Activated T-cell treated with anti-CD3 and anti-CD28 coated beads, Interleukin-2, amount 50 U/mL, for 72 hours (primary cell): ENCODE results near the gene RETREG2. TPM values are rescaled to one million over a fixed set of nuclear protein-coding genes. Genes with fewer than 3 reads are reported as not detected.

Experiments used
- ATAC-seq, 2 donors: fragments of 150-1000 bp; cut with Tn5 transposase; replicated peaks in 1 of 2; 2 replicates each; pipeline ENCODE4 v1.10.0; 2021; ENCODE audit warnings: moderate library complexity in 2 of 2, mild to moderate bottlenecking in 1 of 2
- DNase-seq, 2 donors: peaks; one replicate each; pipeline ENCODE4 v3.0.0; 2021 to 2022; ENCODE audit warnings: mixed read lengths in 1 of 2
- H3K27ac Mint-ChIP-seq: one replicate; pipeline ENCODE4 v1.8.0; 2022; ENCODE audit warnings: mild to moderate bottlenecking, moderate library complexity, mixed read lengths
- H3K27me3 Mint-ChIP-seq: one replicate; pipeline ENCODE4 v1.8.0; 2022; ENCODE audit warnings: low read depth, mixed read lengths
- H3K36me3 Mint-ChIP-seq, 2 donors: one replicate each; pipeline ENCODE4 v1.8.0; 2022; ENCODE audit warnings: mixed read lengths in 2 of 2, mild to moderate bottlenecking in 1 of 2; ENCODE audit not compliant: insufficient read depth in 2 of 2
- H3K4me1 Mint-ChIP-seq: one replicate; pipeline ENCODE4 v1.8.0; 2022; ENCODE audit warnings: low read depth, mixed read lengths
- H3K4me3 Mint-ChIP-seq, 2 donors: one replicate each; pipeline ENCODE4 v1.8.0; 2022; ENCODE audit warnings: mild to moderate bottlenecking in 2 of 2, mixed read lengths in 2 of 2, moderate library complexity in 2 of 2
- H3K9me3 Mint-ChIP-seq, 2 donors: one replicate each; pipeline ENCODE4 v1.8.0; 2022; ENCODE audit warnings: mixed read lengths in 2 of 2
- total RNA-seq, 2 donors: library from RNA; stranded (reverse); gene quantifications; one replicate each; pipeline ENCODE4 v1.2.3, GENCODE V29; 2022

RETREG2 gene
- total RNA-seq, 2 donors from 2014 or later = 53.7 to 66.8 TPM

- ATAC-seq (no peak), DNase-seq (no peak)
- H3K27ac Mint-ChIP-seq = no peak overlapping the region
- peaks cover 46% of the 10 kb centered on the region for H3K4me1 Mint-ChIP-seq
- H3K9me3 Mint-ChIP-seq = no peaks in the 10 kb centered on the region
- no peaks in the 10 kb centered on the region for H3K27me3 Mint-ChIP-seq
- peaks cover 6 to 10% of the 10 kb centered on the region in 2 donors for H3K36me3 Mint-ChIP-seq
- H3K4me3 Mint-ChIP-seq = no peak overlapping the region
These were observed 4.9 kb upstream of the RETREG2 start for GRCh38 chr2:219173176-219173575.

DNA sequence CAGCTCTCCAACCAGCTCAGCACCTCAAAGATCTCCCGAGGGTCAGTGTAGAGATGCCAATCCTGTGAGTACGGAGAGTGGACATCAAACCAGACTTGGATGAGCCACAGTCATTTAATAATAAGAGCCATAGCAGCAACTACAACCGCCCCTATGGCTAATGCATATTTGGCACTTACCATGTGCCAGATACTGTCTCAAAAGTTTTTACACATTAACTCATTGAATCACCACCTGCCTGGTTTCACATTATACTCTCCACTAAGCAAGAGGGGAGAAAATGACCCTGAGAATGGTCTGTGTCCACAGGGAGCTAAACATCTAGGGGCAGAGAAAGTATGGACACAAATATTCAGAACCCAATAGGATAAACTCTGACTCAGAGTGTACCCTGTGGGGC lies 3.9 kb upstream of the RETREG2 start:
- Mint-ChIP-seq H3K4me1 (peaks cover 51% of the 10 kb centered on the region), H3K27me3 (no peaks in the 10 kb centered on the region), H3K36me3 (peaks cover 10% of the 10 kb centered on the region in 2 donors), H3K27ac (peak overlapping the region; percentile 21), H3K4me3 (peak overlapping the region in 1 of 2 donors; percentile 47), H3K9me3 (no peaks in the 10 kb centered on the region)
- DNase-seq (no peak), ATAC-seq (no peak)

DNA sequence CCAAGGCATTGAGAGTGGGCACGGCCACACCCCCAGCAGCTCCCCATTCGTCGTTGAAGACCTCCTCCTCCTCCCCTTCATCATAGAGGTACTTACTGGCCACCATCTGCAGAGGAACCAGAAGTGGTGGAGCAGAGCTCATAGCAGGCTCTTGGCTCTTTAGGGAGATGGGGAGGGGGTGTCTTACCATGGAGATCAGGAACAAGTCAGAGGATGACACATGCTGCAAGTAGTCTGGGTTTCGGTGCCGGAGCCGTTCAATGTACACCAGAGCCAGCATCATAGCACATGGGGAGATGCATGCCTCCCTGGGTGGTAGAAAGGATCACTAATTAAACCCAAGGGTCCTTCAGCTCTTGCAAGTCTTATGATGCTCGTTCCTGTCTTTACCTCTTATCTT lies 3.3 kb upstream of the RETREG2 start:
- H3K4me3 Mint-ChIP-seq = peak overlapping the region; percentile 47 to 99
- no peak overlapping the region for H3K27ac Mint-ChIP-seq
- no peaks in the 10 kb centered on the region for H3K9me3 Mint-ChIP-seq
- ATAC-seq (no peak), DNase-seq (no peak)
- peaks cover 57% of the 10 kb centered on the region for H3K4me1 Mint-ChIP-seq
- no peaks in the 10 kb centered on the region for H3K27me3 Mint-ChIP-seq
- peaks cover 10% of the 10 kb centered on the region in 2 donors for H3K36me3 Mint-ChIP-seq

DNA sequence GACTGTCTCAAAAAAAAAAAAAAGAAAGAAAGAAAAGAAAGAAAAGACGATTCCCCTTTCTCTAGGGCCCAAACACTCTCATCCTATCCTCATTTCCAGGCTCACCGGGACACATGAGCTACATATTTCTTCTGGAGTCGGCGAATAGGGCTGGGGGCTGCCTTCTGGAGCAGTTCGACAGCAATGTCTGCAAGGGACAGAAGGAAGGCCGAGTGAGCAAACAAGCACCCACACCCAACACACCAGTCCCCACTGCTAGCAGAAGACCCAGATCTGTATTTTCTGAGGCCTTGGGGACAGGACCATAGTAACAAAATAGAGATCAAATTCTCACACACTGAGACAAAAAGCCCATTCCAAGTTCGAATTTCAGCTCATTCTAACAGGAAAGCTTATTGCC lies 2.6 kb upstream of the RETREG2 start:
- Mint-ChIP-seq H3K4me3 (peak overlapping the region; percentile 96 to 99), H3K27me3 (no peaks in the 10 kb centered on the region), H3K9me3 (no peaks in the 10 kb centered on the region), H3K27ac (peak overlapping the region; percentile 53), H3K4me1 (peaks cover 58% of the 10 kb centered on the region), H3K36me3 (peaks cover 10% of the 10 kb centered on the region in 2 donors)
- ATAC-seq (no peak), DNase-seq (no peak)

DNA sequence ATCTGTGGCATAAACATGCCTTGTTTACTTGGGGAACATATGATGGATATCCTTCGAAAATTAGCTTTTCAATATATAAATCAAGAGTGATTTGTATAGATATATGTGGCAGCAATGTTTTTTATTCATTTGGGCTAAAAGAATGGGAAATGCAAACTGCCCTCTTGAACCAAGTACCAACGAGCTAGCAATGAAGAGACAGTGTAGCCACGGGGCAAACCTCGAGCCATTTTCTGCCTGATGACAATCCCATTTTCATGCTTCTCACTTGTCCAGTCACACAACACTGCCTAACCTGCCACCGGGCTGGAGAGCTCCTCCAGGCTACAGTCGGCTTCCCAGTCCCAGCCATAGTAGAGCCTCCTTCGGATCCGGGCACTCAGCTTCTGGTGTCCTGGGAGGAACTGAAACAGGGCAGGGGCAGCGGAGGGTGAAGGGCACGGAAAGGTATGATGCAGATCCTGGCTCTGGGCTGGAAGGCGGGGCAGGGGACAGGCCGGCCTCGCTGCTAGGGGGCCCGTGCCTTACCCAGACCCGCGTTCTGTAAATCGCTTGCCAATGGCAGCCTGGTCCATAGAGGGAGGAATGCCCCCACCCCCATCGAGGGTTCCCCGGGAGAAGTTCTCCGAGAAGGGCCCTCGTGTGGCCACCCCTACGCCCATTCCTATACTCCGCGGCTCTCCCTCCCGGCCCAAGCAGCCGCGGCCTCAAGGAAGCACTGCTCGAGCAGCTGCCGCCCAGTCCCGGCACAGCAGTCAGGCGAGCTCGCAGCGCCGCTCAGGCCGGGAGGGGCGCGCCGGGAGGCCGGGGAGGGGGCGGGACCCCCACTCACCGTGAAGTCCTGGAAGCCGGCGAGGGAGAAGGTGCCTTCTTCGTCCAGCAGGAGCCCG lies 1.9 kb upstream of the RETREG2 start:
- Mint-ChIP-seq H3K27ac (peak overlapping the region; percentile 53), H3K9me3 (no peaks in the 10 kb centered on the region), H3K4me3 (peak overlapping the region; percentile 96 to 99), H3K27me3 (no peaks in the 10 kb centered on the region), H3K36me3 (peaks cover 11 to 15% of the 10 kb centered on the region in 2 donors), H3K4me1 (peaks cover 59% of the 10 kb centered on the region)
- DNase-seq = peak; percentile 36 to 40
- peak; percentile 24 to 25 for ATAC-seq

DNA sequence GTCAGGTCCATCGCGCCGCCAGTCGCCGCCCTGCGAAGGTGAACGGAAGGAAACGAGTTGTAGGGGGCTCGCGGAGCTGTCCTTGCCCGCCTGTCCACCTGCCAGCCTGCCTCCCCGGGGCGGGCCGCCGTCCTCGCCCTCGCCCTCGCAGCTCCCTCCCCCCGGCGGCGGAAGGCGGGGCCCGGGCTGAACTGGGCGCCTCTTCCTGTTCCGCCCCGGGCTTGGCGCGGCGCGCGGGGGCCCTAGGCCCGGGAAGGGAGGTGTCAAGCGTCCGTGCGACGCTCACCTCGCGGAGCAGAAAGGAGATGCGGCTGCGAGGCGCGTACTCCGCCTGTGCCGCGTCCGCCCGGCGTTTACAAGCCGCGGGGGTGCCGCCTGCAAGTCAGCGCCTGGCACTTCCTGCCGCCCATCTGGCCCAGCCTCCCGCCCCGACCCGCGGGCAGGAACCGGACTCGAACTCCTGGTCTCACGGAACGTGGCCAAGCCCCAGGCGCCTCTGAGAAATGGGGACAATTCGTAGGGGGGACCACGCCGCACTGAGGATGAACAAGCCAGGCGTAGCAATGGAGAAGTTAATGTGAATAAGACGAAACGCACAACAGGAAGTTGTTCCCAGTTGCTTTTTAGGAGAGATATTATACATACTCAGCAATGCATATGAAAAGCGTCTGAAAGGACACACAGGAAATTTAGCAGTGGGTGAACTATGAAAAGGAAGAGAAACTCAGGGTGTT lies 1.1 kb upstream of the RETREG2 start, which contains the start of gene CNPPD1:
TSS of gene CNPPD1 (minus strand) at position 108 of the 734 bp plus-strand sequence. CDS start at position 11, 97 bp downstream.
- Mint-ChIP-seq H3K9me3 (no peaks in the 10 kb centered on the region), H3K4me3 (peak within 1 kb of the TSS; percentile 96 to 99), H3K36me3 (peaks cover 9 to 18% of the 10 kb centered on the region in 2 donors), H3K4me1 (peaks cover 63% of the 10 kb centered on the region), H3K27ac (peak within 1 kb of the TSS; percentile 95), H3K27me3 (no peaks in the 10 kb centered on the region)
- DNase-seq = peak; percentile 93 to 95
- peak; percentile 86 to 87 for ATAC-seq

DNA sequence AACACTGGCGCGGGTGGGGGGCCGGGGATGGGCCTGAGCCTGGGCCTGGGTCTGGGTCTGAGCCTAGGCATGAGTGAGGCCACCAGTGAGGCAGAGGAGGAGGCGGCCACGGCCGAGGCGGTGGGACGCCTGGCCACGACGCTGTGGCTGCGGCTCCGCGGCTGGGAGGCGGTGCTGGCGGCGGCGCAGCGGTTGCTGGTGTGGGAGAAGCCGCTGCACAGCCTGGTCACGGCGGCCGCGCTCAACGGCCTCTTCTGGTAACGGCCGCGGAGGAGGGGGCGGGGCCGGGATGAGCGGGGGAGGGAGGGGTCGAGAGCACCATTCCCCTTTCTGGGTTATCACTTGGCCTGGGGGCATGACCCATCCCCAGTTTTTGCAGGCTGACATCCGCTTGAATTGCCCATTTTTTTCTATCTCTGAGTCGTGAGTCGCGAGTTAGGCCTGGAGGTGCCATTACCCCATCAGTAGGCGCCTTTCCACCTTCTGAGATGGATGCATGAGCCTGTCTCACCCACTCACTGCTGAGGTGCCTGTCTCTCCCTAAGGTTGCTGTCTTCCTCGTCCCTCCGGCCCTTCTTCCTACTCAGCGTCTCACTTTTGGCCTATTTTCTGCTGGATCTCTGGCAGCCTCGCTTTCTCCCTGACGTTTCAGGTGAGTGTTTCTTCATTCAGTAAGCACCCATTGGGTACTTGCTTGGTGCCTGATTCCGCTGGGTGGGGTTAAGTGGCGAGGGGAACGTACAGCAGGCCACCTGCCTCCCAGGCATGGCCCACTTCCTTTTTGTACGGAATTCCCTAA lies 501 bp downstream of the RETREG2 start:
- H3K9me3 Mint-ChIP-seq = no peaks in the 10 kb centered on the region
- H3K27ac Mint-ChIP-seq = peak overlapping the region; percentile 9
- DNase-seq (peak; percentile 43 to 52), ATAC-seq (peak in 1 of 2 donors; percentile 10)
- H3K4me3 Mint-ChIP-seq = peak overlapping the region; percentile 76 to 99
- peaks cover 12 to 20% of the 10 kb centered on the region in 2 donors for H3K36me3 Mint-ChIP-seq
- H3K4me1 Mint-ChIP-seq = peaks cover 69% of the 10 kb centered on the region
- no peaks in the 10 kb centered on the region for H3K27me3 Mint-ChIP-seq

- no peak for ATAC-seq
- no peaks in the 10 kb centered on the region for H3K9me3 Mint-ChIP-seq
- no peak for DNase-seq
- peak overlapping the region; percentile 76 to 99 for H3K4me3 Mint-ChIP-seq
- H3K4me1 Mint-ChIP-seq = peaks cover 59% of the 10 kb centered on the region
- H3K36me3 Mint-ChIP-seq = peaks cover 12 to 20% of the 10 kb centered on the region in 2 donors
- H3K27ac Mint-ChIP-seq = no peak overlapping the region
- H3K27me3 Mint-ChIP-seq = no peaks in the 10 kb centered on the region
These were observed 1.8 kb downstream of the RETREG2 start for GRCh38 chr2:219179601-219180465.

DNA sequence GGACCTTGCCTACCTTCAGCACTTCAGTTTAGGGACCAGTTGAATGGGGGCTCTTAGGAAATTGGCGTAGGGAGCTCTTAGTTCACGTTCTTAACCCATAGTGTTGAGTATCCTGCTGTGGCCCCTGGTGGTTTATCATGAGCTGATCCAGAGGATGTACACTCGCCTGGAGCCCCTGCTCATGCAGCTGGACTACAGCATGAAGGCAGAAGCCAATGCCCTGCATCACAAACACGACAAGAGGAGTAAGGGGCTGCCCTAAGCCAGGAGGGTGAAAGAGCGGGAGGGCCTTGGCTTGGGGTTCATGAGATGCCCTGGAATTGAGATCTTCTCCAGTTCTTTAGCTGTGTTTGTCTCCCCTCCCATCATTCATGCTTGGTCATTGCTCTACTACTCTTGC lies 2.9 kb downstream of the RETREG2 start:
- H3K9me3 Mint-ChIP-seq = no peaks in the 10 kb centered on the region
- peaks cover 12 to 22% of the 10 kb centered on the region in 2 donors for H3K36me3 Mint-ChIP-seq
- peak overlapping the region; percentile 22 for H3K27ac Mint-ChIP-seq
- no peak for DNase-seq
- peaks cover 52% of the 10 kb centered on the region for H3K4me1 Mint-ChIP-seq
- no peaks in the 10 kb centered on the region for H3K27me3 Mint-ChIP-seq
- no peak for ATAC-seq
- peak overlapping the region in 1 of 2 donors; percentile 11 for H3K4me3 Mint-ChIP-seq

GRCh38 chr2:219181531-219181930 lies 3.5 kb downstream of the RETREG2 start:
- H3K9me3 Mint-ChIP-seq = no peaks in the 10 kb centered on the region
- peaks cover 12 to 22% of the 10 kb centered on the region in 2 donors for H3K36me3 Mint-ChIP-seq
- DNase-seq (no peak), ATAC-seq (no peak)
- no peaks in the 10 kb centered on the region for H3K27me3 Mint-ChIP-seq
- H3K4me1 Mint-ChIP-seq = peaks cover 56% of the 10 kb centered on the region
- H3K27ac Mint-ChIP-seq = peak overlapping the region; percentile 58
- H3K4me3 Mint-ChIP-seq = peak overlapping the region in 1 of 2 donors; percentile 36

DNA sequence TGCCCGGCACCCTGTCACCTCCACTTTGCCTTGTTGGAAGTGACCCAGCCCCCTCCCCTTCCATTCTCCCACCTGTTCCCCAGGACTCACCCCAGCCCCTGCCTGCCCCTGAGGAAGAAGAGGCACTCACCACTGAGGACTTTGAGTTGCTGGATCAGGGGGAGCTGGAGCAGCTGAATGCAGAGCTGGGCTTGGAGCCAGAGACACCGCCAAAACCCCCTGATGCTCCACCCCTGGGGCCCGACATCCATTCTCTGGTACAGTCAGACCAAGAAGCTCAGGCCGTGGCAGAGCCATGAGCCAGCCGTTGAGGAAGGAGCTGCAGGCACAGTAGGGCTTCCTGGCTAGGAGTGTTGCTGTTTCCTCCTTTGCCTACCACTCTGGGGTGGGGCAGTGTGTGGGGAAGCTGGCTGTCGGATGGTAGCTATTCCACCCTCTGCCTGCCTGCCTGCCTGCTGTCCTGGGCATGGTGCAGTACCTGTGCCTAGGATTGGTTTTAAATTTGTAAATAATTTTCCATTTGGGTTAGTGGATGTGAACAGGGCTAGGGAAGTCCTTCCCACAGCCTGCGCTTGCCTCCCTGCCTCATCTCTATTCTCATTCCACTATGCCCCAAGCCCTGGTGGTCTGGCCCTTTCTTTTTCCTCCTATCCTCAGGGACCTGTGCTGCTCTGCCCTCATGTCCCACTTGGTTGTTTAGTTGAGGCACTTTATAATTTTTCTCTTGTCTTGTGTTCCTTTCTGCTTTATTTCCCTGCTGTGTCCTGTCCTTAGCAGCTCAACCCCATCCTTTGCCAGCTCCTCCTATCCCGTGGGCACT lies 4.5 kb downstream of the RETREG2 start:
- Mint-ChIP-seq H3K4me3 (peak overlapping the region in 1 of 2 donors; percentile 36), H3K36me3 (peaks cover 12 to 19% of the 10 kb centered on the region in 2 donors), H3K4me1 (peaks cover 60% of the 10 kb centered on the region), H3K27ac (peak overlapping the region; percentile 12), H3K9me3 (no peaks in the 10 kb centered on the region), H3K27me3 (no peaks in the 10 kb centered on the region)
- ATAC-seq (peak in 1 of 2 donors; percentile 44), DNase-seq (peak; percentile 36 to 59)
